NCI-H2171 (cell line): ENCODE data around the gene C2orf80.
"Not testable (repeated sequence)": the region's sequence is repeated elsewhere in the genome, so short reads cannot be mapped to it uniquely, and the experiment has no call there.

Source experiments
- DNase-seq: peaks from one replicate; lab custom pipeline; 2025; lab: John Stamatoyannopoulos, UW

C2orf80 gene

GRCh38 chr2:208179028-208179609 is 10.7 kb downstream of the C2orf80 start:
- no peak for DNase-seq

- DNase-seq, result no peak
Observed at GRCh38 chr2:208175840-208176153, 14.0 kb downstream of the C2orf80 start.

- peak; percentile 66 for DNase-seq
Observed at GRCh38 chr2:208175069-208175839, 14.6 kb downstream of the C2orf80 start.

- DNase-seq, result no peak
Observed at GRCh38 chr2:208174144-208174543, 15.7 kb downstream of the C2orf80 start.

- no peak for DNase-seq
Observed at GRCh38 chr2:208172125-208172524, 17.7 kb downstream of the C2orf80 start.

GRCh38 chr2:208164951-208165755 is 24.7 kb downstream of the C2orf80 start:
- DNase-seq, result no peak

- DNase-seq, result no peak
Observed at GRCh38 chr2:208163489-208163888, 26.3 kb downstream of the C2orf80 start, which contains the start of gene CRYGA. Gene CRYGA, minus strand, starts transcription at chr2:208163589. Its CDS starts 33 bp downstream, at chr2:208163556.

GRCh38 chr2:208156439-208156838 is 33.4 kb downstream of the C2orf80 start:
- no peak for DNase-seq

GRCh38 chr2:208153156-208153555 is 36.7 kb downstream of the C2orf80 start:
- no peak for DNase-seq

GRCh38 chr2:208150956-208151355 is 38.9 kb downstream of the C2orf80 start:
- no peak for DNase-seq

GRCh38 chr2:208150094-208150493 is 39.7 kb downstream of the C2orf80 start:
- no peak for DNase-seq

- DNase-seq, result no peak
Observed at GRCh38 chr2:208148803-208149202, 41.0 kb downstream of the C2orf80 start.

GRCh38 chr2:208147759-208148158 is 42.1 kb downstream of the C2orf80 start:
- DNase-seq, result no peak

- no peak for DNase-seq
Observed at GRCh38 chr2:208147008-208147407, 42.8 kb downstream of the C2orf80 start.

- no peak for DNase-seq
Observed at GRCh38 chr2:208146006-208146405, 43.8 kb downstream of the C2orf80 start, which contains the start of gene CRYGB. Gene CRYGB, minus strand, starts transcription at chr2:208146158. Its CDS starts 38 bp downstream, at chr2:208146120.

GRCh38 chr2:208142925-208143799 is 46.7 kb downstream of the C2orf80 start:
- DNase-seq, result no peak

- no peak for DNase-seq
Observed at GRCh38 chr2:208142240-208142924, 47.4 kb downstream of the C2orf80 start.

- no peak for DNase-seq
Observed at GRCh38 chr2:208139447-208139846, 50.4 kb downstream of the C2orf80 start.

- DNase-seq, result not testable (repeated sequence)
Observed at GRCh38 chr2:208138334-208138733, 51.5 kb downstream of the C2orf80 start.

GRCh38 chr2:208136716-208137094 is 53.1 kb downstream of the C2orf80 start:
- no peak for DNase-seq
